Fibroblast of lung (primary cell): ENCODE results near the gene CIZ1. TPM values are rescaled to one million over a fixed set of nuclear protein-coding genes. Genes with fewer than 3 reads are reported as not detected.

Source experiments
- DNase-seq, 2 donors: peaks; one replicate each; pipeline versions ENCODE4 v3.0.0 to v3.0.0-alpha.2; 2010; ENCODE audit warnings: low read depth in 2 of 2
- H2AFZ ChIP-seq: 2 replicates; pipeline ENCODE4 v1.5.1; 2012; ENCODE audit warnings: low read length, control low read depth, inconsistent platforms
- H3K27ac ChIP-seq: 2 replicates; pipeline ENCODE4 v1.5.1; 2011; ENCODE audit warnings: low read length, control low read depth; ENCODE audit not compliant: insufficient read depth
- H3K27me3 ChIP-seq: 2 replicates; pipeline ENCODE4 v1.5.1; 2011; ENCODE audit warnings: mild to moderate bottlenecking, low read length; ENCODE audit not compliant: control insufficient read depth, insufficient read depth
- H3K36me3 ChIP-seq: 2 replicates; pipeline ENCODE4 v1.5.1; 2011; ENCODE audit warnings: low read length; ENCODE audit not compliant: control insufficient read depth, insufficient read depth
- H3K4me1 ChIP-seq: 2 replicates; pipeline ENCODE4 v1.5.1; 2011; ENCODE audit warnings: low read length; ENCODE audit not compliant: control insufficient read depth, insufficient read depth; ENCODE audit errors: extremely low read depth
- H3K4me2 ChIP-seq: 2 replicates; pipeline ENCODE4 v1.5.1; 2011; ENCODE audit warnings: low read length, control low read depth; ENCODE audit not compliant: insufficient read depth; ENCODE audit errors: extremely low read depth
- H3K4me3 ChIP-seq, 4 experiments: fragments of 200-600 bp in 1 of 4; sonication (generic) in 1 of 4; replicated peaks in 1 of 4; 2 replicates each; pipeline ENCODE4 v1.5.1; 2011 to 2016; ENCODE audit warnings: low read length in 4 of 4, low read depth in 3 of 4, mild to moderate bottlenecking in 3 of 4, control low read depth in 2 of 4, inconsistent platforms in 1 of 4, mixed read lengths in 1 of 4; ENCODE audit not compliant: insufficient read depth in 1 of 4; ENCODE audit errors: control extremely low read depth in 1 of 4
- H3K79me2 ChIP-seq: 2 replicates; pipeline ENCODE4 v1.5.1; 2012; ENCODE audit warnings: mild to moderate bottlenecking, low read length, inconsistent platforms; ENCODE audit not compliant: control insufficient read depth, insufficient read depth
- H3K9ac ChIP-seq: 2 replicates; pipeline ENCODE4 v1.5.1; 2011; ENCODE audit warnings: mild to moderate bottlenecking, low read length, control low read depth; ENCODE audit not compliant: insufficient read depth
- H3K9me3 ChIP-seq: 2 replicates; pipeline ENCODE4 v1.5.1; 2012; ENCODE audit warnings: low read depth, low read length; ENCODE audit not compliant: control insufficient read depth, insufficient read depth
- H4K20me1 ChIP-seq: 2 replicates; pipeline ENCODE4 v1.5.1; 2011; ENCODE audit warnings: low read length; ENCODE audit not compliant: control insufficient read depth, insufficient read depth; ENCODE audit errors: extremely low read depth
- EZH2 ChIP-seq: IDR thresholded peaks from 2 replicates; pipeline ENCODE4 v1.5.1; 2012; ENCODE audit warnings: low read length, control low read depth, mild to moderate bottlenecking; ENCODE audit errors: missing control alignments
- polyA plus RNA-seq, 2 donors: library from polyadenylated mRNA; depleted of rRNA in 1 of 2; stranded (reverse) in 1 of 2; unstranded in 1 of 2; fragments of >200 nt; gene quantifications; 2 replicates each; pipeline ENCODE4 v1.2.1, GENCODE V29; 2011 to 2012; ENCODE audit warnings: missing spikeins in 1 of 2
- total RNA-seq: library from RNA; depleted of rRNA; stranded (reverse); fragments of >200 nt; gene quantifications from 2 replicates; pipeline ENCODE4 v1.2.1, GENCODE V29; 2014
- TF ChIP-seq, protein P1 (sequence below), 2 donors: IDR thresholded peaks in 1 of 2; conservative IDR thresholded peaks in 1 of 2; 1 replicate in 1 of 2; 2 replicates in 1 of 2; pipeline ENCODE4 v1.5.1; 2011 to 2012; ENCODE audit warnings: low read length in 2 of 2, control low read depth in 1 of 2, inconsistent platforms in 1 of 2, low read depth in 1 of 2, mild to moderate bottlenecking in 1 of 2

CIZ1 gene
- total and polyA plus RNA-seq, 2 donors (not counting 1 experiment from before 2014, with no cell fraction given) = 26.1 to 27.2 TPM

GRCh38 chr9:128203707-128204551, 12.6 kb upstream of the CIZ1 start:
- Histone ChIP-seq H3K36me3 (no peaks in the 10 kb centered on the region), H3K4me1 (no peaks in the 10 kb centered on the region), H3K9ac (peak overlapping the region; percentile 53), H3K27ac (no peak overlapping the region), H3K79me2 (no peaks in the 10 kb centered on the region), H3K27me3 (no peaks in the 10 kb centered on the region), H3K4me2 (peak overlapping the region; percentile 87), H3K4me3 (peak overlapping the region; percentile 64 to 73 (median 68)), H2AFZ (peak overlapping the region; percentile 24), H3K9me3 (no peaks in the 10 kb centered on the region), H4K20me1 (no peaks in the 10 kb centered on the region)
- DNase-seq = peak; percentile 26 to 57
- TF ChIP-seq EZH2 = no peak
- TF ChIP-seq, protein P1, sequence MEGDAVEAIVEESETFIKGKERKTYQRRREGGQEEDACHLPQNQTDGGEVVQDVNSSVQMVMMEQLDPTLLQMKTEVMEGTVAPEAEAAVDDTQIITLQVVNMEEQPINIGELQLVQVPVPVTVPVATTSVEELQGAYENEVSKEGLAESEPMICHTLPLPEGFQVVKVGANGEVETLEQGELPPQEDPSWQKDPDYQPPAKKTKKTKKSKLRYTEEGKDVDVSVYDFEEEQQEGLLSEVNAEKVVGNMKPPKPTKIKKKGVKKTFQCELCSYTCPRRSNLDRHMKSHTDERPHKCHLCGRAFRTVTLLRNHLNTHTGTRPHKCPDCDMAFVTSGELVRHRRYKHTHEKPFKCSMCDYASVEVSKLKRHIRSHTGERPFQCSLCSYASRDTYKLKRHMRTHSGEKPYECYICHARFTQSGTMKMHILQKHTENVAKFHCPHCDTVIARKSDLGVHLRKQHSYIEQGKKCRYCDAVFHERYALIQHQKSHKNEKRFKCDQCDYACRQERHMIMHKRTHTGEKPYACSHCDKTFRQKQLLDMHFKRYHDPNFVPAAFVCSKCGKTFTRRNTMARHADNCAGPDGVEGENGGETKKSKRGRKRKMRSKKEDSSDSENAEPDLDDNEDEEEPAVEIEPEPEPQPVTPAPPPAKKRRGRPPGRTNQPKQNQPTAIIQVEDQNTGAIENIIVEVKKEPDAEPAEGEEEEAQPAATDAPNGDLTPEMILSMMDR (conservative IDR thresholded peaks at IDR 0.05 in 1 of 2, IDR thresholded peaks at IDR 0.05 in 1 of 2; ENCODE audit: low read depth in 1 of 2, low read length in 2 of 2) = peak in 1 of 2 donors; percentile 6

- Histone ChIP-seq H3K27me3 (no peaks in the 10 kb centered on the region), H3K9ac (peak within 1 kb of the TSS; percentile 53), H3K4me1 (no peaks in the 10 kb centered on the region), H3K36me3 (no peaks in the 10 kb centered on the region), H2AFZ (peak within 1 kb of the TSS; percentile 80), H3K79me2 (no peaks in the 10 kb centered on the region), H3K9me3 (no peaks in the 10 kb centered on the region), H3K4me3 (peak within 1 kb of the TSS; percentile 64 to 73 (median 68)), H3K27ac (no peak within 1 kb of the TSS), H3K4me2 (peak within 1 kb of the TSS; percentile 87), H4K20me1 (no peaks in the 10 kb centered on the region)
- DNase-seq = peak; percentile 45 to 55
- TF ChIP-seq, protein P1 (conservative IDR thresholded peaks at IDR 0.05 in 1 of 2, IDR thresholded peaks at IDR 0.05 in 1 of 2; ENCODE audit: low read depth in 1 of 2, low read length in 2 of 2) = peak; percentile 23 to 64
- no peak for TF ChIP-seq EZH2
Observed at GRCh38 chr9:128203024-128203706, 11.8 kb upstream of the CIZ1 start, which contains the start of gene DNM1. Gene DNM1, plus strand, starts transcription at chr9:128203379. Its CDS starts 92 bp downstream, at chr9:128203471.

- no peaks in the 10 kb centered on the region for H4K20me1 ChIP-seq
- DNase-seq = no peak
- H3K27me3 ChIP-seq = no peaks in the 10 kb centered on the region
- no peak overlapping the region for H3K9ac ChIP-seq
- TF ChIP-seq, protein P1 (conservative IDR thresholded peaks at IDR 0.05 in 1 of 2, IDR thresholded peaks at IDR 0.05 in 1 of 2; ENCODE audit: low read depth in 1 of 2, low read length in 2 of 2) = no peak
- no peak for TF ChIP-seq EZH2
- no peak overlapping the region for H3K27ac ChIP-seq
- H3K4me2 ChIP-seq = no peak overlapping the region
- no peaks in the 10 kb centered on the region for H3K4me1 ChIP-seq
- H3K4me3 ChIP-seq = peak overlapping the region in 1 of 4 experiments; percentile 29
- no peaks in the 10 kb centered on the region for H3K79me2 ChIP-seq
- no peaks in the 10 kb centered on the region for H3K36me3 ChIP-seq
- H3K9me3 ChIP-seq = no peaks in the 10 kb centered on the region
- no peak overlapping the region for H2AFZ ChIP-seq
Observed at GRCh38 chr9:128202648-128203023, 11.3 kb upstream of the CIZ1 start.
